ENCODE measurements around the gene MSI1.

DNA sequence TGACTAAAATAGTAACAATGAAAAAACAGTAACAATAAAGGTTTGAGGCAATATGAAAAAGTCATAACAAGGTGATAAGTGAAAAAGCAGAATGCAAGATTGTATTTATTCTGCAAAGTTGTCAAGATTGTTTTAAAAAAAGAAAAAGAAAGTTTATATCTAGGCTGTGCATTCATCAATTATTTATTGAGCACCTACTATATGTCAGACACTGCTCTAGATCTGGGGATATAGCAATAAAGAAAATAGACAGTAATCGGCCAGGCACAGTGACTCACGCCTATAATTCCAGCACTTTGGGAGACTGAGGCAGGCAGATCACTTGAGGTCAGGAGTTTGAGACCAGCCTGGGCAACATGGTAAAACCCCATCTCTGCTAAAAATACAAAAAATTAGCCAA lies 45.2 kb downstream of the MSI1 start:
- no peak for TF ChIP-seq POLR2A (IDR thresholded peaks at IDR 0.05; ENCODE audit: low read length)
- TF ChIP-seq GATA1 (IDR thresholded peaks at IDR 0.05; ENCODE audit: low read depth, low read length) = no peak

All from erythroblast (primary cell).